Left lung (tissue), 10 donors: ENCODE measurements around the gene SEC14L1. TPM values are rescaled to one million over a fixed set of nuclear protein-coding genes. Genes with fewer than 3 reads are reported as not detected.

Experiments
- ATAC-seq: fragments of 200-7000 bp; cut with Tn5 transposase; one replicate; pipeline ENCODE4 v1.9.1; 2020; ENCODE audit warnings: moderate library complexity
- DNase-seq, 4 donors: peaks; one replicate each; pipeline ENCODE4 v3.0.0-alpha.2; 2013 to 2020
- H3K27ac ChIP-seq, 2 donors: fragments of 200-600 bp; sonication (generic) in 1 of 2; one replicate each; pipeline versions ENCODE4 v1.5.0 to v1.8.0; 2020 to 2021
- H3K27me3 ChIP-seq, 2 donors: fragments of 200-600 bp; sonication (generic) in 1 of 2; one replicate each; pipeline versions ENCODE4 v1.5.0 to v1.8.0; 2020 to 2021
- H3K36me3 ChIP-seq, 2 donors: fragments of 200-600 bp; sonication (generic) in 1 of 2; one replicate each; pipeline versions ENCODE4 v1.5.0 to v1.8.0; 2020 to 2021
- H3K4me1 ChIP-seq, 2 donors: fragments of 200-600 bp; one replicate each; pipeline ENCODE4 v1.8.0; 2021
- H3K4me3 ChIP-seq, 2 donors: fragments of 200-600 bp; sonication (generic) in 1 of 2; one replicate each; pipeline versions ENCODE4 v1.5.0 to v1.8.0; 2020 to 2021; ENCODE audit warnings: mild to moderate bottlenecking in 1 of 2
- H3K9me3 ChIP-seq, 2 donors: fragments of 200-600 bp; sonication (generic) in 1 of 2; one replicate each; pipeline versions ENCODE4 v1.5.0 to v1.8.0; 2020 to 2021
- intact Hi-C, 2 donors: fragments of 100-400 bp; cut with DNase I; formaldehyde crosslinking; loops; one replicate each; pipeline versions ENCODE4 v1.11.2 to v1.14.2; 2022
- polyA plus RNA-seq, 6 donors: library from polyadenylated mRNA; unstranded; fragments of 120-200 nt; gene quantifications; one replicate each; pipeline ENCODE4 v1.2.1, GENCODE V29; 2013; ENCODE audit not compliant: insufficient read length in 6 of 6
- total RNA-seq, 2 donors: library from RNA; stranded (reverse); fragmentation: NEBNext Ultra II Directional; extraction: Animal tissue kit (Norgen Biotek cat#: 25700); gene quantifications; one replicate each; pipeline ENCODE4 v1.2.1, GENCODE V29; 2021
- TF ChIP-seq, protein P1 (sequence below), 2 donors: fragments of 200-600 bp; sonication (generic) in 1 of 2; IDR thresholded peaks; one replicate each; pipeline versions ENCODE4 v1.5.0 to v1.8.0; 2021; ENCODE audit warnings: antibody characterized with exemption in 2 of 2
- donor health status: DM: no; HTN: yes; CAD: no.
- donor health status: DM: no; HTN: no; CAD: no.

SEC14L1 gene
- total and polyA plus RNA-seq, 8 donors, result 79.0 to 151 (median 84.5) TPM

GRCh38 chr17:77128896-77129567 lies 11.7 kb upstream of the SEC14L1 start:
- Histone ChIP-seq H3K4me1 (peaks cover 15 to 61% of the 10 kb centered on the region in 2 donors), H3K9me3 (no peaks in the 10 kb centered on the region), H3K27ac (peak overlapping the region; percentile 79 to 91), H3K27me3 (no peaks in the 10 kb centered on the region), H3K36me3 (no peaks in the 10 kb centered on the region), H3K4me3 (no peak overlapping the region)
- TF ChIP-seq, protein P1, sequence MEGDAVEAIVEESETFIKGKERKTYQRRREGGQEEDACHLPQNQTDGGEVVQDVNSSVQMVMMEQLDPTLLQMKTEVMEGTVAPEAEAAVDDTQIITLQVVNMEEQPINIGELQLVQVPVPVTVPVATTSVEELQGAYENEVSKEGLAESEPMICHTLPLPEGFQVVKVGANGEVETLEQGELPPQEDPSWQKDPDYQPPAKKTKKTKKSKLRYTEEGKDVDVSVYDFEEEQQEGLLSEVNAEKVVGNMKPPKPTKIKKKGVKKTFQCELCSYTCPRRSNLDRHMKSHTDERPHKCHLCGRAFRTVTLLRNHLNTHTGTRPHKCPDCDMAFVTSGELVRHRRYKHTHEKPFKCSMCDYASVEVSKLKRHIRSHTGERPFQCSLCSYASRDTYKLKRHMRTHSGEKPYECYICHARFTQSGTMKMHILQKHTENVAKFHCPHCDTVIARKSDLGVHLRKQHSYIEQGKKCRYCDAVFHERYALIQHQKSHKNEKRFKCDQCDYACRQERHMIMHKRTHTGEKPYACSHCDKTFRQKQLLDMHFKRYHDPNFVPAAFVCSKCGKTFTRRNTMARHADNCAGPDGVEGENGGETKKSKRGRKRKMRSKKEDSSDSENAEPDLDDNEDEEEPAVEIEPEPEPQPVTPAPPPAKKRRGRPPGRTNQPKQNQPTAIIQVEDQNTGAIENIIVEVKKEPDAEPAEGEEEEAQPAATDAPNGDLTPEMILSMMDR (IDR thresholded peaks at IDR 0.05), result no peak
- ATAC-seq (no peak), DNase-seq (no peak)
- intact Hi-C loops, result no loop called here

GRCh38 chr17:77129568-77130301 lies 11.0 kb upstream of the SEC14L1 start:
- ATAC-seq (no peak), DNase-seq (no peak)
- Histone ChIP-seq H3K36me3 (no peaks in the 10 kb centered on the region), H3K27me3 (no peaks in the 10 kb centered on the region), H3K9me3 (no peaks in the 10 kb centered on the region), H3K4me3 (no peak overlapping the region), H3K27ac (peak overlapping the region; percentile 79 to 91), H3K4me1 (peaks cover 15 to 54% of the 10 kb centered on the region in 2 donors)
- intact Hi-C loops, result no loop called here
- TF ChIP-seq, protein P1 (IDR thresholded peaks at IDR 0.05), result no peak

DNA sequence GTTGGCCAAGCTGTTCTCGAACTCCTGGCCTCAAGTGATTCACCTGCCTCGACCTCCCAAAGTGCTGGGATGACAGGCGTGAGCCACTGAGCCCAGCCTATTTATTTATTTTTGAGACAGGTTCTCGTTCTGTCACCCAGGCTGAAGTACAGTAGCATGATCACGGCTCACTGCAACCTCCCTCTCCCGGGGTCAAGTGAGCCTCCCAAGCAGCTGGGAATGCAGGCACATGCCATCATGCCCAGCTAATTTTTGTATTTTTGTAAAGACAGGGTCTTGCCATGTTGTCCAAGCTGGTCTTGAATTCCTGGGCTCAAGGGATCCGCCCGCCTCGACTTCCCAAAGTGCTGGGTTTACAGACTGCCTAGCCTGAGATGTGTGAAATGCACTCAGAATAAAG lies 10.2 kb upstream of the SEC14L1 start:
- no peaks in the 10 kb centered on the region for H3K9me3 ChIP-seq
- no peak for DNase-seq
- TF ChIP-seq, protein P1 (IDR thresholded peaks at IDR 0.05), result no peak
- H3K27ac ChIP-seq, result no peak overlapping the region
- H3K4me1 ChIP-seq, result peaks cover 15 to 46% of the 10 kb centered on the region in 2 donors
- H3K4me3 ChIP-seq, result no peak overlapping the region
- intact Hi-C loops, result no loop called here
- no peak for ATAC-seq
- no peaks in the 10 kb centered on the region for H3K27me3 ChIP-seq
- H3K36me3 ChIP-seq, result no peaks in the 10 kb centered on the region

GRCh38 chr17:77131904-77132303 lies 8.9 kb upstream of the SEC14L1 start:
- intact Hi-C loops, result no loop called here
- TF ChIP-seq, protein P1 (IDR thresholded peaks at IDR 0.05), result no peak
- DNase-seq, result no peak
- Histone ChIP-seq H3K9me3 (peaks cover 0 to 5% of the 10 kb centered on the region in 2 donors), H3K36me3 (no peaks in the 10 kb centered on the region), H3K27ac (no peak overlapping the region), H3K4me3 (no peak overlapping the region), H3K27me3 (no peaks in the 10 kb centered on the region), H3K4me1 (peaks cover 15 to 41% of the 10 kb centered on the region in 2 donors)
- no peak for ATAC-seq

DNA sequence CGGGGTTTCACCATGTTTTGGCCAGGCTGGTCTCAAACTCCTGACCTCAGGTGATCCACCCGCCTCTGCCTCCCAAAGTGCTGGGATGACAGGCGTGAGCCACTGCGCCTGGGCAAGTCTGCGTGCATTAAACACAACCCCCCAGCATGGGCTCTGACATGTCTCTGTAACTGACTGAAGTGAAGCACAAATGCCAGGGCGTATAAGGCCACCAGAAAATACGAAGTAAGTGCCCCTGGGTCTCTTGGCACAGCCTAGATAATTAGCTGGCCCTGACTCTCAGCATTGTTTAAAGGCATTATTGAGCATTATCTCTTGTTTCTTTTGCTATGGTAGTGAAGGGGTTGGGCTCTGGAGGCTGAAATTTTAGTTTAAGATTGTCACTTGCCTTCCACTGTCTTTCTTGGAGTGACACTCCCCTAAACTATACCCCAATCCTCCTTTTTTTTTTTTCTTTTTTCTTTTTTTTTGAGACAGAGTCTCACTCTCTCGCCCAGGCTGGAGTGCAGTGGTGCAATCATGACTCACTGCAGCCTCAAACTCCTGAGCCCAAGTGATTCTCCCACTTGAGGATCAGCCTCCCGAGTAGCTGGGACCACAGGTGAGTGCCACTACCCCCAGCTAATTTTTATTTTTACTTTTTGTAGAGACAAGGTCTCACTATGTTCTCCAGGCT lies 8.2 kb upstream of the SEC14L1 start:
- H3K36me3 ChIP-seq, result no peaks in the 10 kb centered on the region
- H3K4me3 ChIP-seq, result no peak overlapping the region
- H3K27me3 ChIP-seq, result no peaks in the 10 kb centered on the region
- DNase-seq, result no peak
- TF ChIP-seq, protein P1 (IDR thresholded peaks at IDR 0.05), result no peak
- H3K9me3 ChIP-seq, result peaks cover 0 to 11% of the 10 kb centered on the region in 2 donors
- H3K27ac ChIP-seq, result no peak overlapping the region
- peaks cover 15 to 38% of the 10 kb centered on the region in 2 donors for H3K4me1 ChIP-seq
- intact Hi-C loops, result no loop called here
- no peak for ATAC-seq
